Hematopoietic multipotent progenitor cell treated with erythropoietin and hydrocortisone succinate and interleukin-3 and kit ligand, for 15 days (in vitro differentiated cells): ENCODE results near the gene CCDC12.

Experiments used
- DNase-seq: peaks from one replicate; pipeline ENCODE4 v3.0.0-alpha.2; 2015; ENCODE audit warnings: low spot score

Gene CCDC12

GRCh38 chr3:46976326-46977190 is at the start of gene CCDC12:
TSS of gene CCDC12 (minus strand) at chr3:46976745. CDS start at chr3:46976732, 13 bp downstream.
- DNase-seq, result peak; percentile 99

DNA sequence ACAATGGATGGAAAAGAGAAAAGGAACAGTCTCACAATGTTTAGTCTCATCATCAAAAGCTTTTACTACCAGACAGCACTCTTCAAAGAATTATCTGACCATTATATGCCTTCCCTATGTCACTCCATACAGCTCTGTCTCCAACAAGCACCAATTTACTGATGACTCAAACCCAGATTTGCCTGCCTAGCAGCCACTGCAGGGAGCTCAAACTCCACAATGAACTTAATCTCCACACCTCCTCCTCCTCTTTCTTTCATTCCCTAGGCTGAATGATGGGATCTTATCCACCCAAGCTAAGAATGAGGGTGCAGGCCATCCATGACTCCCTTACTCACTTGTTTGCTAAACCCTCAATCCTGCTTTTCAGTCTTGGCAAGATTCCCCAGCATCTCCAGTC is 48.4 kb upstream of the CCDC12 start:
- DNase-seq, result no peak

DNA sequence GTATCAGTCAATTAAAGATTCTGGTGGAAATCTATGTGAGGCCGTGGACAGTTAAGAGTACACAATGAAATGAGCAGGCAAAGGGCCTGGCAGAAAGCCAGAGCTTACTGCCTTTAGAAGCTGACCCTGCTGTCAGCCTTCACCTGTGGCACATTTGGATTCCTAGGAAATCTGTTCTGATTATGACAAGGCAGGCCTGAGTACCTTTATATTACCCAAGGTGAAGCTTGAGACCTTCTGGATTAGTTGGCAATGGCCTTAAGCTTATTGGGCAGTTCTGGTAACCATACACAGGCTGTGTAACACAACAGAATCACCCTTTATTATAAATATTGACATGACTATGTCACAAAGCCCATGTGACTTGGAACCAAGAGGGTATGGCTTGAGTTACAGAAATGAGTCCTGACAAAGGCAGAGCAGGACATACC is 46.1 kb upstream of the CCDC12 start:
- no peak for DNase-seq

GRCh38 chr3:47020311-47020710 is 43.8 kb upstream of the CCDC12 start:
- no peak for DNase-seq

- DNase-seq, result no peak
Measured at GRCh38 chr3:47019201-47019600, 42.7 kb upstream of the CCDC12 start.

- DNase-seq, result no peak
Measured at GRCh38 chr3:47018269-47018611, 41.7 kb upstream of the CCDC12 start.

- DNase-seq, result no peak
Measured at GRCh38 chr3:47017504-47018268, 41.1 kb upstream of the CCDC12 start.

GRCh38 chr3:47016934-47017435 is 40.4 kb upstream of the CCDC12 start:
- no peak for DNase-seq

DNA sequence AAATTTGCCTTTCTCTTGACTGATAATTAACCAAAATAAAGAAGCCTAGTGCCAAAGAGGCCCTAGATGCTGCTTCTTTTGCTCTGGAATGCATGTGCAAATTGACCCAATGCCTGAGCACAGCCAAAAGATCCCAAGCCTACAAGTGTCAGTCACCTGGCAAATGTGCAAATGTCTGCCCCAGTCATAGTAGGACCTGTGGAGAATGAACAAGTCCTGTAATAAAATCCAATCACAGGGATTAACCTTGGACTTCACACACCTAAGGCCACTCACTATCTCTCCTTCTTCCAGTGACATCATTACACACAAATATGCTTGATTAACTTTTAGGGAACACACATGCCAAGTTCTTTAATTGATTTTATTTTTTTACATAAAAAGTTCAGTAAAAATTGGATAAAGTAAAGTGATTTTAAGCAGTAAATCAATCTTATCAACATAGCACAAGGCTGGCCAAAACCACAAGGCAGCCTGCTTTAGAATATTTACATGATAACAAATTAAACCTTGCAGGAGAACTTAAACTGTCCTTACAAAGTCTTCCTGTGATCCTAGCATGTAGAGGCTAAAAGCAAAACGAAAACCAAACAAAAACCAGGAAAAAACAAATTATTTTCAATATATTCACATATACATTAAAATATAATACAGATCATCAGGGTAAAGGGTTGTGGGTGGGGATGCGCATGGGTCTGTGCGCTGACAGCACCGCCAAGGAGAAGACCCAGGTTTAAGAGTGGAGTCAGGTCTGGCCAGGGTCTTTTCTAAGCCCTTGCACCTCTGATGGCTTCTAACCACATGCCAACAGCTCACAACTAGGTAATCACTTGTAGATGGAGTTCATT is 39.8 kb upstream of the CCDC12 start:
- DNase-seq, result no peak

GRCh38 chr3:47015151-47015550 is 38.6 kb upstream of the CCDC12 start:
- DNase-seq, result no peak

- no peak for DNase-seq
Measured at GRCh38 chr3:47014036-47014435, 37.5 kb upstream of the CCDC12 start.

GRCh38 chr3:47013231-47013630 is 36.7 kb upstream of the CCDC12 start:
- DNase-seq, result no peak

DNA sequence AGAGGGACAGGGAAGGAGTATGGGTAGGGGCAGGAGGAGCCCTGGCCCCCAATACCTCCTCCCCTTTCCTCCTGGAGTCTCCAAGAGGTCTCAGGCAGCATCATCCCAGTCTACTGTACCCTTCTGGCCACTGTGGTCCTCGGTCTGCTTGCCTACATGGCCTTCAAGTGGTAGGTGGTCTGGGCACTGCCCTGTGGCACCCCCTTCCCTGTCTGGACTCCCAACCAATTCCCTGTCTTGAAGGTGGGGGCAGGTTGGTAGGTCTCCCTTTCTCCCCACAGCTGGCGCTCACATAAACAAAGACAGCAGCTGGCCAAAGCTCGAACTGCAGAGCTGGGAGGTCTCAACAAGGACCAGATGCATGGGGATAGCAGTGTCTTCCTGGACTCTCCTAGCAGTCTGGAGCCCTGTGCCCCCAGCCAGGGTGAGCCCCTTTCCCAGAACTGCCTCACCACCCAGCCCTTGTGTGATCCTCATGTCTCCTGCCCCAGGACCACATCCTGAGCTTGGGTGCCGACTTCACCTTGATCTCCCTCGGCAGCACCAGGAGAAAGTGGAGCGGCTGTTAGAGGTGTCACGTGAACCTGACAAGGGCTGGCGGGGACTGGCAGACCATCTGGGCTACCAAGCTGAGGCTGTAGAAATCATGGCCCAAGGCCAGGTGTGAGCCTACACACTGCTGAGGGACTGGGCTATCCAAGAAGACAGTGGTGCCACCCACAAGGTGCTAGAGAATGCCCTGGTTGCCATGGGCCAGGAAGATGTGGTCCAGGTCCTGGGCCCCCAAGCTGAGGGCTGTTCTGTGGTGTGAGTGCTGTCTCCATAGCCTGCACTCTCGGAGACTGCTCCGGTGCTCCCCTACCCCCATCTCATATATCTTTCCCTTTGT is 36.0 kb upstream of the CCDC12 start:
- no peak for DNase-seq

DNA sequence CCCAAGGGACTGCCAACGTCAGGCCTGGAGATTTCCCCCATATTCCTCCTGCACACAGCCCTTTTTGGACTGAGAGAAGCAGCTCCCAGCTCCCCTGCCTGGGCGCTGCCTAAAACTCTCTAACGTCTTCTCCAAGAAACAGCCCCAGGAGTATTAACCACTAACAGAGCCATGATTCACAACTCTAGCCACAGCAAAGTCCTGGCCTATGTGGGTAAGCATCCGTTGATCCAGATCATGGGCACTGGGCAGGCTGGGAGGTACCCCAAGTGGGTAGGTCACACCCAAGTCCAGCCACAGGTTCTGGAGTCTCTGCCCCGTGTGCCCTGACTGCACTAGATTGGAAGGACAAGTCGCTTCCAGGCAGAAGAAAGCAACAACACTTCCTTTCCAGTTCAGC is 34.8 kb upstream of the CCDC12 start:
- DNase-seq, result no peak

- DNase-seq, result no peak
Measured at GRCh38 chr3:47010910-47011309, 34.4 kb upstream of the CCDC12 start.

DNA sequence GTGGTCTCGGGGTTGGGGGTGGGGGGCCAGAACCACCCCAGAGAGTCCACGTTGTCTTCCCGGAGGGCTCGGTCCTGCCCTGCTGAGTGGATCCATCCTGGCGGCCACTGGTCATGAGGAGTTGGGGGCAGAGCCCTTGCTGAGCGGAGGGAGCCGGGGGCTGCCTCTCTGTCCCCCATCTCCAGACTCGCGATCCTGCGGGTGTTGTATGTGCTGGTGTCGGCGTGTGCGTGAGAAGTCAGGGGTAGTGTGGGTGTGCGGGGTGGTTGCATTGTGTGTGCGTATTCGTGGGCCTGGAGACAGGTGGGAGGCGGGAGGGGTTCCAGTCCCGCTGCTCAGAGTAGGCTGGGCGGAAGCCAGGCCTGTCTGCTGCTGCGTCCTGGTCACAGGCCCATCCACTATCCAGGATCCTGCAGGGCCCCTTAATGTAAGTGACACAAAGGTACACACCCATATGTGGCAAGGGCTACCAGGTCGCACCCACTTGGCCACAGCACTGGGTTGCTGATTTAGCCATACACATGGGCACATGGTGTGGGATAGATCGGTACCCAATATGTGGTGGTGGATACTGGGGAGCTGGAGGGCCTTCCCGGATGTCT is 33.7 kb upstream of the CCDC12 start:
- no peak for DNase-seq

DNA sequence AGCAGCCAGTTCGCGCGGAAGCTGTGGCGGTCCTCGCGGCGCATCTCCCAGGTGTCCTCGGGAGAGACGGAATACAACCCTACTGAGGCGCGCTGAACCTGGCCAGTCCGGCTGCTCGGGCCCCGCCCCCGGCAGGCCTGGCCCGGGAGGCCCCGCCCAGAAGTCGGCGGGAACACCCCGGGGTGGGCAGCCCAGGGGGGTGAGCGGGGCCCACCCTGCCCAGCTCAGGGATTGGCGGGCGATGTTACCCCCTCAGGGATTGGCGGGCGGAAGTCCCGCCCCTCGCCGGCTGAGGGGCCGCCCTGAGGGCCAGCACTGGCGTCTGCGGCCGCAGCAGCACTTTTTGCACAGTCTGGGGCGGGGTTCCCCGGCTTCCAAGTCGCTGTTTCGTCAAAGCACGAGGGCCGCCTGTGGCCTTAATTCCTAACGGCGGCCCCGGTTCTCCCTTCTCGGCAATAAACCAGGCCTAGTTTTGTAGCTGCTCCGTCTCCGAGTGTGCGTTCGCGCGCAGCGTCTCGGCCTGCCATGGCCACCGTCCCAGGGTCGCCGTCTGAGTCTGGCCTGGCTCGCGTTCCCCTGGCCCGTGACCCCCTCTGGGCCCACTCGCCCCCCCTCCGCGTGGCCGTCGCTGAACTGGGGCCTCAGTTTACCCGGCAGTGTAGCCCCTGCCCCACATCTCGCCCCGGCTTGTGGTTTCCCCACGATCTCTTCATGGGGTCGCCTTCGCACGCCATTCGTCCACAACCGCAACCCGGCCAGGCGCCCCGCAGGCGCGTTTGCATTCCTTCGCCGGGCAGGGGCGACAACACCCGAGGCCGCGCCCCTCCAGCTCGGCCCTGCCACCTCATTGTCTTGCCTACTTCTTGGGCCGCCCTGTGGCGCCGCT is 32.9 kb upstream of the CCDC12 start:
- peak; percentile 85 for DNase-seq

- no peak for DNase-seq
Measured at GRCh38 chr3:47008851-47009224, 32.3 kb upstream of the CCDC12 start.

DNA sequence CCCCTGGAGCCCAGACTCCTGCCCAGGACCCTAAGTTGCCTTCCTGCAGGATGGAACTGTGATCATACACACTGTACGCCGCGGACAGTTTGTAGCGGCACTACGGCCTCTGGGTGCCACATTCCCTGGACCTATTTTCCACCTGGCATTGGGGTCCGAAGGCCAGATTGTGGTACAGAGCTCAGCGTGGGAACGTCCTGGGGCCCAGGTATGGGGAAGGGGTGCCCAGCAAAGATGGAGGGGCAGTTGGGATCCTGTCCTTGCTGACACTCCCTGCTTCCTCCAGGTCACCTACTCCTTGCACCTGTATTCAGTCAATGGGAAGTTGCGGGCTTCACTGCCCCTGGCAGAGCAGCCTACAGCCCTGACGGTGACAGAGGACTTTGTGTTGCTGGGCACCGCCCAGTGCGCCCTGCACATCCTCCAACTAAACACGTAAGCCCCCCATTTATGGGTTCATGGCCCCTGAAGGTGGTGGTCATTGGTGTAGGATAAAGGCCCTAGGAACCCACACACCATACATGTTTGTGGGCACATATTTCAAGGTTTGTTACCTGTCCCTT is 31.8 kb upstream of the CCDC12 start:
- DNase-seq, result no peak
